PFSK-1 (cell line): ENCODE data around the gene PTPN20.

ENCODE experiments used
- FOXP2 ChIP-seq: optimal IDR thresholded peaks from 2 replicates; pipeline ENCODE3; 2011; ENCODE audit warnings: borderline replicate concordance, control low read depth, inconsistent platforms; ENCODE audit not compliant: insufficient read depth; ENCODE audit errors: extremely low read length, extremely low read depth
- POLR2AphosphoS5 ChIP-seq: IDR thresholded peaks from 2 replicates; pipeline ENCODE4 v1.6.1; 2012; ENCODE audit warnings: low read depth, mild to moderate bottlenecking, control low read depth, low read length, moderate library complexity
- SIN3A ChIP-seq: IDR thresholded peaks from 2 replicates; pipeline ENCODE4 v1.6.1; 2012; ENCODE audit warnings: mild to moderate bottlenecking, low read length, moderate library complexity, borderline replicate concordance; ENCODE audit not compliant: insufficient read depth
- TAF1 ChIP-seq: IDR thresholded peaks from 2 replicates; pipeline ENCODE4 v1.6.1; 2012; ENCODE audit warnings: low read length, control low read depth, borderline replicate concordance; ENCODE audit not compliant: insufficient read depth
- TF ChIP-seq, protein P1 (sequence below), 2 experiments: IDR thresholded peaks; 2 replicates each; pipeline versions ENCODE4 v1.6.1 to v1.8.0; 2011 to 2012; ENCODE audit warnings: low read depth in 2 of 2, low read length in 2 of 2, control low read depth in 1 of 2, inconsistent platforms in 1 of 2, mild to moderate bottlenecking in 1 of 2, moderate library complexity in 1 of 2; ENCODE audit not compliant: insufficient read depth in 1 of 2

PTPN20 gene

DNA sequence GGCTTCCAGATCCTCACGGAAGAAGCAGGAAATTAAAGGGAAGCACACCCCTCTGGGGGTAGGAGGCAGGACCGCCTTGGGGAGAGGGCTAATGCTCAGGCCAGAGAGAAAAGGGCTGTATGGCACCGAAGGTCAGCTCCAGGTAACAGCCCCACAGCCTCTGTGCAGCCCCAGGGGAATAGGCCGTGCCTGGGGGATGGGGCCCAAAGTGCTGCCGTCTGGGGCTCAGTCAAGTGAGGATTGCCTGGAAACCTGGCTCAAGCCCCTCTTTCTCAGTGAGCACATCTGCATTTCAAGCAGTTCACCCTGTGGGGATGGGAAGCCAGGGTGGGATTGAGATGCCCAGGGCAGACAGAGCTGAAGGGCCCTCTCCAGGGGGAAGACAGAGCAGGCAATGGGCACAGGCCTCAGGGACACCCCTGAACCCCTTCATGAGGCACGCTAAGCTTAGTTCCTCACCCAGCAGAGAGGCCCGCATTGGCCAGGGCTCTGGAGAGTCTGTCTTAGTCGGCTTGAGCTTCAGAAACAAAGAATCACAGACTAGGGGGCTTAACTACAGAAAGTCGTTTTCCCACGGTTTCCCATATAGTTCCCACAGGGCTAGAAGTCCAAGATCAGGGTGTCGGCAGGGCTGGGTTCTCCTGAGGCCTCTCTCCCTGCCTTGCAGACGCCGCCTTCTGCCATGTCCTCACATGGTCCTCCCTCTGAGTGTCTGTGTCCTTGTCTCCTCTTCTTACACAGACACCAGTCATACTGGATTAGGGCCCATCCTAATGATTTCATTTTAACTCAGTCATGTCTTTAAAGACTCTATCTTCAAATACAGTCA, 118.2 kb downstream of the PTPN20 start:
- TF ChIP-seq TAF1, result no peak
- no peak for TF ChIP-seq SIN3A
- TF ChIP-seq, protein P1, sequence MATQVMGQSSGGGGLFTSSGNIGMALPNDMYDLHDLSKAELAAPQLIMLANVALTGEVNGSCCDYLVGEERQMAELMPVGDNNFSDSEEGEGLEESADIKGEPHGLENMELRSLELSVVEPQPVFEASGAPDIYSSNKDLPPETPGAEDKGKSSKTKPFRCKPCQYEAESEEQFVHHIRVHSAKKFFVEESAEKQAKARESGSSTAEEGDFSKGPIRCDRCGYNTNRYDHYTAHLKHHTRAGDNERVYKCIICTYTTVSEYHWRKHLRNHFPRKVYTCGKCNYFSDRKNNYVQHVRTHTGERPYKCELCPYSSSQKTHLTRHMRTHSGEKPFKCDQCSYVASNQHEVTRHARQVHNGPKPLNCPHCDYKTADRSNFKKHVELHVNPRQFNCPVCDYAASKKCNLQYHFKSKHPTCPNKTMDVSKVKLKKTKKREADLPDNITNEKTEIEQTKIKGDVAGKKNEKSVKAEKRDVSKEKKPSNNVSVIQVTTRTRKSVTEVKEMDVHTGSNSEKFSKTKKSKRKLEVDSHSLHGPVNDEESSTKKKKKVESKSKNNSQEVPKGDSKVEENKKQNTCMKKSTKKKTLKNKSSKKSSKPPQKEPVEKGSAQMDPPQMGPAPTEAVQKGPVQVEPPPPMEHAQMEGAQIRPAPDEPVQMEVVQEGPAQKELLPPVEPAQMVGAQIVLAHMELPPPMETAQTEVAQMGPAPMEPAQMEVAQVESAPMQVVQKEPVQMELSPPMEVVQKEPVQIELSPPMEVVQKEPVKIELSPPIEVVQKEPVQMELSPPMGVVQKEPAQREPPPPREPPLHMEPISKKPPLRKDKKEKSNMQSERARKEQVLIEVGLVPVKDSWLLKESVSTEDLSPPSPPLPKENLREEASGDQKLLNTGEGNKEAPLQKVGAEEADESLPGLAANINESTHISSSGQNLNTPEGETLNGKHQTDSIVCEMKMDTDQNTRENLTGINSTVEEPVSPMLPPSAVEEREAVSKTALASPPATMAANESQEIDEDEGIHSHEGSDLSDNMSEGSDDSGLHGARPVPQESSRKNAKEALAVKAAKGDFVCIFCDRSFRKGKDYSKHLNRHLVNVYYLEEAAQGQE (IDR thresholded peaks at IDR 0.05; ENCODE audit: insufficient read depth in 1 of 2, low read depth in 2 of 2, low read length in 2 of 2), result no peak
- TF ChIP-seq POLR2AphosphoS5, result no peak
- no peak for TF ChIP-seq FOXP2

- no peak for TF ChIP-seq POLR2AphosphoS5
- no peak for TF ChIP-seq TAF1
- no peak for TF ChIP-seq SIN3A
- TF ChIP-seq, protein P1 (IDR thresholded peaks at IDR 0.05; ENCODE audit: insufficient read depth in 1 of 2, low read depth in 2 of 2, low read length in 2 of 2), result no peak
- TF ChIP-seq FOXP2, result no peak
Observed at GRCh38 chr10:47030191-47030703, 119.0 kb downstream of the PTPN20 start.

- TF ChIP-seq SIN3A, result no peak
- no peak for TF ChIP-seq FOXP2
- no peak for TF ChIP-seq POLR2AphosphoS5
- TF ChIP-seq, protein P1 (IDR thresholded peaks at IDR 0.05; ENCODE audit: insufficient read depth in 1 of 2, low read depth in 2 of 2, low read length in 2 of 2), result no peak
- TF ChIP-seq TAF1, result no peak
Observed at GRCh38 chr10:47031211-47031900, 120.1 kb downstream of the PTPN20 start.

- TF ChIP-seq SIN3A, result no peak
- TF ChIP-seq FOXP2, result no peak
- TF ChIP-seq TAF1, result no peak
- TF ChIP-seq POLR2AphosphoS5, result no peak
Observed at GRCh38 chr10:47031901-47032465, 120.8 kb downstream of the PTPN20 start.

DNA sequence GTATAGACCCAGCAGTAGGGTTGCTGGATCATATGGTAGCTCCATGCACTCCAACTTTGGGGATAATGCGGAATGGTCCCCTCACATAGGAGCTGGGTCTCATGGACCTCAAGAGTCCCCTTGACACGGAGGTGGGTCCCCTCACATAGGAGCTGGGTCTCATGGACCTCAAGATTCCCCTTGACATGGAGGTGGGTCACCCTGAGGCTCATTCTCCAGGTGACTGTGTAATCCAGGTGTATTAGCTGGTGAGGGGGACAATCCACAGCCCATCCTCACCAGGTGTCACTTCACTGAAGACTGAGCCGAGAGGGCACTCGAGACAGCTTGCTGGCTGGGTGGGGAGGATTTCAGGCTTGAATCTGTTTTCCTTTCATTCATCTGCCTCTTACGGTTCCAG, 121.9 kb downstream of the PTPN20 start:
- TF ChIP-seq, protein P1 (IDR thresholded peaks at IDR 0.05; ENCODE audit: insufficient read depth in 1 of 2, low read depth in 2 of 2, low read length in 2 of 2), result no peak
- no peak for TF ChIP-seq SIN3A
- TF ChIP-seq TAF1, result no peak
- no peak for TF ChIP-seq POLR2AphosphoS5
- TF ChIP-seq FOXP2, result no peak
